Activated CD4-positive, alpha-beta T cell treated with anti-CD3 and anti-CD28 coated beads, Interleukin-2, Interleukin-4, amounts not matched to agents 100 ng/mL and 50 ng/mL, durations not matched to agents 16 hours and 8 hours (primary cell): ENCODE data around the gene STEAP1.

Experiments
- DNase-seq: peaks from one replicate; pipeline ENCODE4 v3.0.0-alpha.2; 2020; ENCODE audit warnings: low spot score

STEAP1 gene

DNA sequence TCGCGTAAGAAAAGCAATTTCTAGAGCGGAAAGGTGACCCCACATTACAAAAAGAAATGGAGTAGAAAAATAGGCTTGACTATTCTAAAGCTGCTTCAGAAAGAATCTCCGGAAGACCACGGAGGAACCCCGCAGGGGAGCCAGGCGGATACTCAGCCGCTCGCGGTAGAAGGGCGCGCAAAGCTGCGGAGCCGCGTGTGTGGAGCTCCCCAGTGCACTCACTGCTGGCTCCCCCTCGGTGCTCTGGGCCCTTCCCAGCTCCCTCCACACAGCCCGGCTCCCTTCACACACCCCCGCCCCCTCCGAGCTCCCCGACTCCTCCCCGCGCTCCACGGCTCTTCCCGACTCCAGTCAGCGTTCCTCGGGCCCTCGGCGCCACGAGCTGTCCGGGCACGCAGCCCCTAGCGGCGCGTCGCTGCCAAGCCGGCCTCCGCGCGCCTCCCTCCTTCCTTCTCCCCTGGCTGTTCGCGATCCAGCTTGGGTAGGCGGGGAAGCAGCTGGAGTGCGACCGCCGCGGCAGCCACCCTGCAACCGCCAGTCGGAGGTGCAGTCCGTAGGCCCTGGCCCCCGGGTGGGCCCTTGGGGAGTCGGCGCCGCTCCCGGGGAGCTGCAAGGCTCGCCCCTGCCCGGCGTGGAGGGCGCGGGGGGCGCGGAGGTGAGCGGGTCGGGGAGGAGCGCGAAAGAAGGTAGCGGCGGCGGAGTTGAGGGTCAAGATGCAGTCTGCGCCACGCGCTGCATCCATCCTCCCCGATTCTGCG is 57.3 kb downstream of the STEAP1 start, which contains the start of gene STEAP2:
TSS of gene STEAP2 (plus strand) at position 350 of the 758 bp plus-strand sequence. CDS start 13,343 bp downstream, outside the sequence.
- DNase-seq: peak; percentile 30

DNA sequence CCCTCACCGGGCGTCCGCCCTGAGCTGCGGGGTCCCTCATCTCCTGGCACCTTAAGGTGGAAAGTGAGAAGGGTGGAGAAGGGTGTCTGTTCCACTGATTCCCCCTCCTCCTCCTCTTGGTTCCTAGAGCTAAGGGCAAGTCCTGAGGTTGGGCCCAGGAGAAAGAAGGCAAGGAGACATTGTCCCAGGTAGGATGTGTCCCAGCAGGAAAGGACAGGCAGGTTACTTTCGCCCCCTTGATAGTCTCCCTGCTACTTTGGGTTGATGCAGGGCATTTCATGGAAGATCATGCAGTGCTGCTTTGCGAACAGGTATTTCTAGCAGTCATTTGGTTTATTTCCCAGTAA is 57.9 kb downstream of the STEAP1 start:
- DNase-seq: no peak

- no peak for DNase-seq
Observed at GRCh38 chr7:90213521-90213920, 59.3 kb downstream of the STEAP1 start.
